NCI-H226 (cell line): ENCODE measurements around the gene ZSCAN20.

Source experiments
- DNase-seq: peaks from one replicate; pipeline ENCODE4 v3.0.0-alpha.2; 2015

The ZSCAN20 gene

DNA sequence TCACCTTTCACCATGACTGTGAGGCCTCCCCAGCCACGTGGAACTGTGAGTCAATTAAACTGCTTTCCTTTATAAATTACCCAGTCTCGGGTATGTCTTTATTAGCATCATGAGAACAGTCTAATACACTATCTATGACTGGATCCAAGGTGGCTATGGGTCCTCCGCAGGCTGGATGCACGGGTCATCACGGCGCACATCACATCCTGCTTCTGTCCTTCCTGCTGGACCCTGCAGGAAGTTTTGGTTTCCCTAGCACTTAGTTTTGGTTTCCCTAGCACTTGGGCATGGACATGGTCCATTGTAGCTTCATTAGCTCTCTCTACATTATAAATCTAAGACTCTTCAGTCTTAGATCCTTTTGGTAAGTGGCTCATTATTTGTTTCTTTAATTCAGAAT lies 27.3 kb upstream of the ZSCAN20 start:
- DNase-seq, result no peak

- DNase-seq, result peak; percentile 43
Observed at GRCh38 chr1:33446590-33446989, 25.9 kb upstream of the ZSCAN20 start.

DNA sequence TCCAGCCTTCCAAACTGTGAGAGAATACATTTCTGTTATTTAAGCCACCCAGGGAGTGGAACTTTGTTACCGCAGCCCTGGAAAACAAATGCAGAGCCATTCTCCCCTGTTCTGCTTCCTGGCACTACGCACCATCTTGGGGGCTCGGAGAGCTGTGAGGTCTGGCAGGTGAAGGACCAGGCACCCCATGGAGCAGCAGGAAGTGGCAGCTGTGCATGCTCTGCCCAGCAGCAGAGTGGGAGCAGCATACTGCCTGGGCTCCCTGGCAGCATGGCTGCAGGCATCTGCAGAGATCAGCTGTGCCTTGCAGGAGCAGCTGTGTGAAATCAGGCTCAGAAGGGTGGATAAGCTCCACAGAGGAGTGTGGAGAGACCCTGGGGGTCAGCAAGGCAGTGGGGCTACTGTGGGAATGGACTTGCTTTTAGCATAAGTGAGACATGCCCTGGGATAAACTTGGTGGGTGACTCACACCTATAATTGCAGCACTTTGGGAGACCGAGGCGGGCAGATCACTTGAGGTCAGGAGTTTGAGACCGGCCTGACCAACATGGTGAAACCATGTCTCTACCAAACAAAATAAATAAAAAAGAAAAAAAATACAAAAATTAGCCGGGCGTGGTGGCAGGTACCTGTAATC lies 17.7 kb upstream of the ZSCAN20 start:
- no peak for DNase-seq

GRCh38 chr1:33455539-33456501 lies 16.6 kb upstream of the ZSCAN20 start:
- DNase-seq, result peak; percentile 53

GRCh38 chr1:33456502-33456886 lies 16.0 kb upstream of the ZSCAN20 start:
- DNase-seq, result no peak

GRCh38 chr1:33459691-33460090 lies 12.8 kb upstream of the ZSCAN20 start:
- no peak for DNase-seq

GRCh38 chr1:33460144-33460543 lies 12.3 kb upstream of the ZSCAN20 start:
- no peak for DNase-seq

DNA sequence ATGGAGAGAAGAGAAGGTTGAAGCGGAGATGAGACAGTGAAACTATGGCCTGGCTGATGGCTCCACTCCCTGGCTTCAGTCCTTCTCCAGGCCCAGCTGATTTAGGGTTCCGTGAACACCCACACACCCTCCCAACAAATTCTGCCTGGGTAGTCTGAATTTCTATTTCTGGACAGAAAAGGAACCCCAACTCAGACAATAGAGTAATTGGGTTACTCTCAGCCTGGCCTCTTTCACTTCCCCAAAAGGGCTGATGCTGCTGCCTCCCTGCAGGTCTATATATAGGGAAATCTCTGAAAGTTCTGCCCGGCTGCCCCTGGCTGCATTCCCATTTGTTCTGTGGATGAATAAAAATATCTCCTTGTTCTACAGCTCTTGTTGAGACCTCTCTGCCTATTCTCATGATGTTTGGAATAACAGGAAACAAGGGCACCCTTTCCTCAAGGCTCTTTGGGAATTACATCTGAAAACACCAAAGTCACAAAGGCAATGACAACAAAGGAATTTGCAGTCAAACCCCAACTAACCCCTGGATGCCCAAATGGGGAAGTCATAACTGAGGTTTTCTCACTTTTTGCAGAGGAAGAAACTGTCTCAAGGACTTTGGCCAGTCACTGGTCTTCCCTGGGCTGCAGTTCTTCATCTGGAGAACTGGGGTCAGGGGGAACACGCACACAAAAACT lies 11.4 kb upstream of the ZSCAN20 start:
- DNase-seq, result no peak

GRCh38 chr1:33462405-33463164 lies 9.9 kb upstream of the ZSCAN20 start:
- no peak for DNase-seq

DNA sequence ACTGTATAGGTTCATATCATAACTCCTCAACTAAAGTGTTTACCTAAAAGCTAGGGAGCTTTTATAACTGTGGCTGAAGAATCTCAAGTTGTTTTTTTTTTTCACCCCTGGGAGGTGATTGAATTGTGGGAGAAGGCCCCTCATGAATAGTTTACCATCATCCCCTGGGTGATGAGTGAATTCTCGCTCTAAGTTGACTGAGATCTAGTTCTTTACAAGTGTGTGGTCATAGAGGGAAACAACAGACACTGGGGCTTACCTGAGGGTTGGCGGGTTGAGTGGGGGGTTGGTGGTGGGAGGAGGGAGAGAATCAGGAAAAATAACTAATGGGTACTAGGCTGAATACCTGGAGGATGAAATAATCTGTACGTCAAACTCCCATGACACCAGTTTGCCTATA lies 7.9 kb upstream of the ZSCAN20 start:
- DNase-seq, result no peak

- no peak for DNase-seq
Observed at GRCh38 chr1:33465316-33465715, 7.1 kb upstream of the ZSCAN20 start.

- DNase-seq, result no peak
Observed at GRCh38 chr1:33466159-33466558, 6.3 kb upstream of the ZSCAN20 start.

DNA sequence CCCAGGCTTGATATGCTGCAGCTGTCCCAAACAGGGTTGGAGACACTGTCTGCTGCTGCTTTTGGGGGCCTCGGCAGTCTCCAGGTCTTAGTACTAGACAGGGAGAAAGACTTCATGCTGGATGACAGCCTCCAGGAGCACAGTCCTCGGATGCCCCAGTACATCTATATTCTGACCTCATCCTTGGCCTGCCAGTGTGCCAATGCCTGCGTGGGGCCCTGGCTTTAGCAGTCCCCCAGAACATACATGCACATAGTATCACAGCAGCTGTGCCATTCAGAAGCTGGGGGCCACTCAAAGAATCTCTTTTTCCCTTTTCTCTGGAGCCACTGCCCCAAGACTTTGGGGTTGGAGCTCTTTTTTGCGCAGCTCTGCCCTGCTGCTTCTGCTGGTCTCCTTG lies 4.4 kb upstream of the ZSCAN20 start:
- no peak for DNase-seq

DNA sequence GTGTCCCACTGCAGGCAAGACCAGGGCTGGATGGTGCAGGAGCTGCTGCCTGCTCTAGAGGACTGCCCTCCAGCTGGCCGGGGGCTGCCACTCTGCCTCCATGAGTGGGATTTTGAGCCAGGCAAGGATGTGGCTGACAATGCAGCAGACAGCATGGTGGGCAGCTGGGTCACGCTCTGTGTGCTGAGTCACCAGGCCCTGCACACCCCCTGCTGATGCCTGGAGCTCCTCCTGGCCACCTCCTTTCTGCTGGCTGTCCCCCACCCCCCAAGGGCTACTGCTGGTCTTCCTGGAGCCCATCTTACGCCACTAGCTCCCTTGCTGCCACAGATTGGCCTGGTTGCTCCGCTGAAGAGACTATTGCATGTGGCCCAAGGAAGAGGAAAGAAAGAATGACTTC lies 3.9 kb upstream of the ZSCAN20 start:
- DNase-seq, result no peak

DNA sequence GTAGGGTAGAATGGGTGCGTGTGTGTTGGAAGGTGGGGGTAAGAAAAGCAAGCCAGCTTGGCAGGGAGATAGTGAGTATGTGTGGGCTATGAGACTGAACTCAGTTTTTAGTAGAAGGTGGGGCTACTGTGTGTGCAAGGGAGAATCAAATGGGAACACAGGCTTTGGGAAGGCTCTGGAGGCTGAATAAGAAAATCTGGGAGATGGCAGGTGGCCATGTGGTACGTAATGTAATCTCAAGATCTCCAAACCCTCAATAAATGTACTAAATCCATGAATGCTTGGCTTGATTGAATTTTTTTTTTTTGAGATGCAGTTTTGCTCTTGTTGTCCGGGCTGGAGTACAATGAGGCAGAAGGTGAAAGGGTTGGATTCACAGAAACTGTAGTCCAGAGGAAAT lies 3.5 kb upstream of the ZSCAN20 start:
- DNase-seq, result no peak

DNA sequence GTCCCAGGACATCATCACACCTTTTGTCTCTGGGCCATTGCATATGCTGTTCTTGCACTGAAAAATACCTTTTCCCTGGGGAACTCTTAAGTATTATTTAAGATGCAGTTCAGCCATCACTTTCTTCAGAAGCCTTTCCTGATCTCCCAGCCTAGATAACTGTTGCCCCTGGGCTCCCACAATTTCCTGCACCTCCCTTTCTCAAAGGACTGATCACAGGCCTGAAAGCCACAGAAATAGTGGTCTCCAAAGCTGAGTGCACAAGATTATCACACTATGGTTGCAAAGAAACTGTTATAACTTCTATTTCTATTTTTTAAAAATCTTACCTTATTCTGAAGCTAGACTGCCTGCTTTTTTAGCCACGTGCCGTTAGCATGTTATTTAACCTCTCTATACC lies 2.8 kb upstream of the ZSCAN20 start:
- no peak for DNase-seq

DNA sequence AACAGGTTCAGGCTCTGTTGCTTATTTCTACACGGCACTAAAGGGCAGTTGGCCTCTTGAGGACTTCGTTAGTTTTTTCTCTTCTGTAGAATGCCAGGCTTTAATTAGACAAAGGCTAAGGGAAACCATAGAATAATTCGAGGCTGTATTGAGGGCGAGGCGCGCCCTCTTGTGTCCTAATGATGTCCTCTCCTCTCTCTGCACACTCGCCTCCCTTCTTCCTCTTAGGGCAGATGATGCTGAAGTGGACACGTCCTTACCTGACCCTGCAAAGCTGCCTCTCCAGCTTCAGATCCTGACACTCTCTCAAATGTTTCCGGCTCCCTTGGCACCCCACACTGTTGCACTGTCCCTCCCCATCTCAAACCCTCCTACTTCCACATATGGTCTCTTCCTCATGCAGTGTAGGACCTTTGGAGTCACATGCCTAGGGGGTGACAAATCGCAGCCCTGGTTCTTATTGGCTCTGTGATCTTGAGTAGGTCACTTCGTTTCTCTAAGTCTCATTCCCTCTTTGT lies 1.9 kb upstream of the ZSCAN20 start:
- DNase-seq, result peak; percentile 58

GRCh38 chr1:33471416-33471815 lies 1.0 kb upstream of the ZSCAN20 start:
- no peak for DNase-seq

DNA sequence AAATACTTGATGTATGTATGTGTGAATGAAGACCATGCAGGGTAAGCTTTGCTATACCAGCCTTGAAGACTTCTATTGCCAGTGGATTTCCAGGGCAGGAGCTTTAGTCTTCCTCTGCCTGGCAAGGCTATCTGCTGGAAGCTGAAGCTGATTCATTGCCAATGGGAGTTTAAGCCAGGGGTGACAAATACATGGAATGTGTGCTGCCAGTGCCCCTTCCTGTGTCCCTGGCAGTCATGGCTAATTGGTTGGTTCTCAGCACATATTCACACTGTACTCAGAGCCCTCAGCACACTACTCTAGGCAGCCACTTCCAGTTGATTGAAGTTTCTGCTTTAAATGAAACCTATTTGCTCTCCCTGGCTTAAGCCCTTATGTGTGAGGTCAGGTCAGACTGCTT lies 1.5 kb downstream of the ZSCAN20 start:
- no peak for DNase-seq

DNA sequence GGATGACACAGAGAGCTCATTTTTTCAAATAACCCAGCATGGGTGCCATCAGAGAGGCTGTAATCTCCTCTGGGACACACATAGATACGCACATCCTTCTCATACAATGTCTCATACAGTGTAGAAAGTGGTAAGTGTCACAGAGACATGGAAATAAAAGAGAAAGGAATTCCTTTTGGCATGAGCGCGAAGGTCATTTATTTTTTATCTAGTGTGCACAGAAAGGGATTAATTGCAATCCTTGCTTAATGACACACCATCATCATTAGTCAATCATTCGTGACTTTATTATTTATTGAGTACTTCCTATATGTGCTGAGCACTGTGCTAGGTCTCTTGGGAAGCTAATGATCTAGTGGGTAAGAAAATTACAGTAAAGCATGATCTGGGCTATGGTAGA lies 5.0 kb downstream of the ZSCAN20 start:
- no peak for DNase-seq

GRCh38 chr1:33482412-33482811 lies 10.0 kb downstream of the ZSCAN20 start:
- no peak for DNase-seq

GRCh38 chr1:33488624-33489023 lies 16.2 kb downstream of the ZSCAN20 start:
- DNase-seq, result no peak

DNA sequence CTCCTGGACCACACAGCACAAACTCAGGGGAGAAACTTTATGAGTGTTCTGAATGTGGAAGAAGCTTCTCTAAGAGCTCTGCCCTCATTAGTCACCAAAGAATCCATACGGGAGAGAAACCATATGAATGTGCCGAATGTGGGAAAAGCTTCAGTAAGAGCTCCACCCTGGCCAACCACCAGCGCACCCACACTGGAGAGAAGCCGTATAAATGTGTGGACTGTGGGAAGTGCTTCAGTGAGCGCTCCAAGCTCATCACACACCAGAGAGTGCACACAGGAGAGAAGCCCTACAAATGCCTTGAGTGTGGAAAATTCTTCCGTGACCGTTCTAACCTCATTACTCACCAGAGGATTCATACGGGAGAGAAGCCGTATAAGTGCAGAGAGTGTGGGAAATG lies 22.5 kb downstream of the ZSCAN20 start:
- DNase-seq, result no peak
